ENCODE measurements around the gene SIX5. TPM values are rescaled to one million over a fixed set of nuclear protein-coding genes. Genes with fewer than 3 reads are reported as not detected.

SIX5 gene
- total RNA-seq, 2 donors from 2014 or later, result 0.42 to 0.44 TPM

DNA sequence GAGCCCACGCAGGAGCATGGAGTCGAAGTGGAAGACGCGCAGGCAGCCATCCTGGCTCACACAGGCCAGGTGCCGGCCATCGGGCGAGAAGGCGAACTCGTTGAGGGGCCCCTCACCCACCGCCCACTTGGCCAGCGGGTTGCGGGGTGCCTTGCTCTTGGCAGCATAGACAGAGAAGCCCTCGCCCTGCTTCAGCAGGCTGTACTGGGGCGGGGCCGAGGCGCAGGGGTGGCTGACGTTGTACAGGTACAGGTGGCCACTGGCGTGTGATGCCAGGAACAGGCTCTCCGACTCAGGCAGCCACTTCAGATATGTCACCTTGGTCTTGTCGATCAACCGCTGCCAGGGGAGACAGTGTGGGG lies 17.5 kb upstream of the SIX5 start:
- H3K4me1 Mint-ChIP-seq, result peaks cover 22% of the 10 kb centered on the region
- peaks cover 5% of the 10 kb centered on the region for H3K36me3 Mint-ChIP-seq (ENCODE audit: low read depth)
- H3K27me3 Mint-ChIP-seq, result peaks cover 12% of the 10 kb centered on the region
- H3K27ac Mint-ChIP-seq, result no peak overlapping the region
- no peak for DNase-seq
- H3K9me3 ChIP-seq (ENCODE audit: control insufficient read depth, low read length, poor library complexity, severe bottlenecking), result no peaks in the 10 kb centered on the region
- no peak overlapping the region for H3K4me3 Mint-ChIP-seq
- no peak for ATAC-seq

DNA sequence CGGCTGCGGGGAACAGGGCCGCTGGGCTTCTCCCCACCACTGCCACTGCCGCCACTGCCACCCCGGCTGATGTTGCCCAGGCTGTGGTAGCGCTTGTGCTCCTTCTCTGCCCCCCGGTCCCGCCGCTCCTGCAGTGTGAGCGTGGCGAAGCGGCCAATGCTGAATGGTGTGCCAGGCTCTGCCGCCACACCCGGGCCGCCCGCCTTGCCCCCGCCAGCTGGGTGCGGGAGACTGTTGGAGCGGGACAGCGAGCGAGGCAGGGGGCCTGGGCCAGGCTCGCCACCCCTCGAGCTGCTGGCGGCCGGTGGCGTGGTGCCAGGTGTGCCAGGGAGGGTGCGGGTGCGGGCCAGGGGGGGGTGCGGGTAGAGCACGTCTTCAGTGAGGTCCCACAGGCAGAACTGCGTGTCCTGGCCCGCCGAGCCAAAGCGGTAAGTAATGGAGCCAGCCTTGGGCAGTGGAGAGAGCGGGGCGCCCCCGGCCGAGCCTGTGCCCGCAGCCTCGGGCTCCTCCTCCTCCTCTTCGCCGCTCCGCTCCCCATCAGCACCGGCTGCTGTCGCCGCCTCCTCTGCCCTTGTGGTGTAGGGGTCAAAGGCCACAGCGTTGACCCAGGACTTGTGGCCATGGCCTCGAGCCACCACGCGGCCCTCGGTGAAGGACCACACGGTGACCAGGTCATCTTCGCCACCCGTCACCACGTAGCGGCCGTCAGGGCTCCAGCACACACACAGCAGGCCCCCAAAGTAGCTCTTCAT lies 16.9 kb upstream of the SIX5 start:
- H3K9me3 ChIP-seq (ENCODE audit: control insufficient read depth, low read length, poor library complexity, severe bottlenecking), result no peaks in the 10 kb centered on the region
- no peak overlapping the region for H3K27ac Mint-ChIP-seq
- H3K27me3 Mint-ChIP-seq, result peaks cover 16% of the 10 kb centered on the region
- H3K4me3 Mint-ChIP-seq, result no peak overlapping the region
- DNase-seq (no peak), ATAC-seq (no peak)
- peaks cover 6% of the 10 kb centered on the region for H3K36me3 Mint-ChIP-seq (ENCODE audit: low read depth)
- peaks cover 18% of the 10 kb centered on the region for H3K4me1 Mint-ChIP-seq

DNA sequence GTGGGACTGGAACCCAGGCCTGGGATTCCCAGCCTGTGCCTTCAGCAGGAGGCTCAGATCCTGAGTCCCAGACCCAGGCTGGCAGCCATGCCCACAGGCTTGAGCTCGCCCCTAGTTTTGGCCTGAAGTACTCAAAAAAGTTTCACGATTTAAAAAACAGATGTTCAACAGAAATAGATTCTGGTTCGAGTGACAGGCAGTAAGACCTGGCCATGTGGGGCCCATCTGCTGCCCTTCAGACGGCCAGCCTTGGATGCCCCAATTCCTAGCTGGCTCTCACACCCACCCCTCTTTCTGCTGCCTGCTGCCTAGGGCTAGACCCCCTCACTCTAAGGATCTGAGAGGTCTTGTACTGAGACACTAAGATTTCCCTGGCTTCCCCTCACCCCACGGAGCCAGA lies 16.0 kb upstream of the SIX5 start:
- no peak for ATAC-seq
- no peak overlapping the region for H3K27ac Mint-ChIP-seq
- peaks cover 18% of the 10 kb centered on the region for H3K4me1 Mint-ChIP-seq
- peaks cover 7% of the 10 kb centered on the region for H3K36me3 Mint-ChIP-seq (ENCODE audit: low read depth)
- H3K4me3 Mint-ChIP-seq, result no peak overlapping the region
- H3K9me3 ChIP-seq (ENCODE audit: control insufficient read depth, low read length, poor library complexity, severe bottlenecking), result no peaks in the 10 kb centered on the region
- DNase-seq, result no peak
- H3K27me3 Mint-ChIP-seq, result peaks cover 19% of the 10 kb centered on the region

DNA sequence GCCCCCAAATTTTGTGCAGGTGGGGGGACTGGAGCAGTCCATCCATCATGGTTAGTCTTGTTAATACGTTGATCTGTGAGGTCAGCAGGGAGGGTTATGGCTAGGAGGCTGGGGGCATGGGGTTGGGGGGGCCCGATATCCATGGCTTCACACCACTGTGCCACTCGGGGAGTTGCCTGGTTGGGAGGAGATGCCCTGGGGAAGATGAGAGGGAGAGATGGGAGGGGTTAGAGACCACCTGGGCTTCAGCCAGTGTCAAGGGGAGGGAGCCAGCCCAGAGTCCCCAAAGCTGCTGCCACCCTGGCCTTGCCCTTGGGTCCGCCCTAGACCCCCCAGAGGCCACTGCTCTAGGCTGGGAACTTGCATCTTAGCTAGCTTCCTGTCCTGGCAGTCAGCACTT lies 15.0 kb upstream of the SIX5 start:
- H3K9me3 ChIP-seq (ENCODE audit: control insufficient read depth, low read length, poor library complexity, severe bottlenecking), result no peaks in the 10 kb centered on the region
- Mint-ChIP-seq H3K27ac (no peak overlapping the region), H3K4me1 (peaks cover 24% of the 10 kb centered on the region), H3K36me3 (ENCODE audit: low read depth) (peaks cover 8% of the 10 kb centered on the region), H3K4me3 (no peak overlapping the region), H3K27me3 (peaks cover 28% of the 10 kb centered on the region)
- DNase-seq (no peak), ATAC-seq (no peak)

DNA sequence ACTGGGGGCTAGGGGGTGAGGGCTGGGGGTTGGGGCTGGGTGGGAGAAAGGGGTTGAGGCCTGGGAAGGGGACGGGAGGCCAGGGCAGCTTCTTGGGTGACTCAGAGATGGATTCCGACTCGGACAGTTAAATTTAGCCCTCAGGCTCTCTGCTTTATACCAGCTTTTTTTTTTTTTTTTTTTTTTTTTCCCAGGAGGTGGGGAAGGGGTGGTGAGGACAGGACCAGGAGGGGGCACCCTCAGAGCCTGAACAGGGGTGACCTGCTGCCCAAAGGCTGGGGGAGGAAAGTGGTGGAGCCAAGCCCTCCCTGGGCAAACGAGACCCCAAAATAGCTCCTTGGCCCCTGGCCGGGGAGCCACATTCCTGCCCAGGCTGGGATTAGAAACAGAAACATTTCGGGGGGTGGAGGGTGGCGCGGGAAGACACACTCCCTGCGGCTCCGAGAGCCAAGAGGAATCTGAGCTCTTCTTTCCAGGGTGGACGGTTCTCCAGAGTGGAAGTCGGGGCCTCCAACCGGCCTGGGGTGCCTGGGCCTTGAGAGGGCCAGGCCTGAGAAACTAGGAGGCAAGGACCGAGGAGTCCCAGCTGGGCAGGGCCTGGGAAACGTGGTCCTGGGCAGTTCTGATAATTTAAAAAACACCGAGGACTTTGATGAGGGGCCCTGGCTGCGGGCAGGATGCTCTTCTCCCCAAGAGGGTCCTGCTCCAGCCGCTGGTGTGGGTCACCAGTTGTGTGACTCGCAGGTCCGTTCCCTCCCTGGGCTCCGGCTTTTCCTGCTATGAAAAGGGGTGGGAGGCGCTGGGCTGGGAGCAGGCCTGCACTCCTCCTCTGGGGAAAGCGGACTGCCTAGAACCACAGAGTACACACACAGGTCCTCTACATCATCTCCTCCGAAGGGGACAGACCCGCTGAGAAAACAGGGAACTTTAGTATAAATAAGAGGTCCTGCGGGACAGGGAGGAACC lies 14.1 kb upstream of the SIX5 start:
- Mint-ChIP-seq H3K4me3 (no peak overlapping the region), H3K4me1 (peaks cover 19% of the 10 kb centered on the region), H3K36me3 (ENCODE audit: low read depth) (peaks cover 6% of the 10 kb centered on the region), H3K27me3 (peaks cover 30% of the 10 kb centered on the region), H3K27ac (no peak overlapping the region)
- DNase-seq (no peak), ATAC-seq (no peak)
- no peaks in the 10 kb centered on the region for H3K9me3 ChIP-seq (ENCODE audit: control insufficient read depth, low read length, poor library complexity, severe bottlenecking)

DNA sequence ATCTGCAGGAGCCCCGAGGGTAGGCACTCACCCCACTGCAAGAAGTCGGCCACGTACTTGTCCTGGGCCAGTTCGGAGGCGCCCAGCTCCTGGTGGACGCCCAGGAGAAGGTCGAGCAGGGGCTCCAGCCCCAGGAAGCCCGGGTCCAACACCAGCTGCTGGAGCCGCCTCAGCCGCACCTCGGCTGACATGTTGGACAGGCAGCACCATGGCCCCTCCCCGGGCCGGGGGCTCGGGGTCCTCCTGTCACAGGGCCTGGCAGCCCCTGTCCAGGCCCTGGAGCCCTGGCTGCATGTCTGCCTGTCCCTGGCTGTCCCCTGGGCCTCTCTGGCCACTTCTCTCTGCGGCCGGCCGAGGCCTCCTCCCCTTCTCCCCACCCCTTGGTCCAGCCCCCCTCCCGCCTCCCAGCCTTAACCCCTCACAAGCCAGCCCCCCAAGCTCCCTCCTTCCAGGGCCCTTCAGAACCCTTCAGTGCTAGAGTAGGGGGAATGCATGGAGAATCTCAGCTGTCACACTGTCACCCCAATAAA lies 13.2 kb upstream of the SIX5 start, which contains the start of gene DMPK:
Gene DMPK (minus strand): TSS at position 329 of the 530 bp plus-strand sequence. CDS start 138 bp downstream, at position 191.
- H3K9me3 ChIP-seq (ENCODE audit: control insufficient read depth, low read length, poor library complexity, severe bottlenecking), result no peaks in the 10 kb centered on the region
- ATAC-seq, result no peak
- peaks cover 17% of the 10 kb centered on the region for H3K4me1 Mint-ChIP-seq
- no peak within 1 kb of the TSS for H3K27ac Mint-ChIP-seq
- DNase-seq, result no peak
- H3K4me3 Mint-ChIP-seq, result no peak within 1 kb of the TSS
- H3K36me3 Mint-ChIP-seq (ENCODE audit: low read depth), result peaks cover 4% of the 10 kb centered on the region
- peaks cover 23% of the 10 kb centered on the region for H3K27me3 Mint-ChIP-seq

DNA sequence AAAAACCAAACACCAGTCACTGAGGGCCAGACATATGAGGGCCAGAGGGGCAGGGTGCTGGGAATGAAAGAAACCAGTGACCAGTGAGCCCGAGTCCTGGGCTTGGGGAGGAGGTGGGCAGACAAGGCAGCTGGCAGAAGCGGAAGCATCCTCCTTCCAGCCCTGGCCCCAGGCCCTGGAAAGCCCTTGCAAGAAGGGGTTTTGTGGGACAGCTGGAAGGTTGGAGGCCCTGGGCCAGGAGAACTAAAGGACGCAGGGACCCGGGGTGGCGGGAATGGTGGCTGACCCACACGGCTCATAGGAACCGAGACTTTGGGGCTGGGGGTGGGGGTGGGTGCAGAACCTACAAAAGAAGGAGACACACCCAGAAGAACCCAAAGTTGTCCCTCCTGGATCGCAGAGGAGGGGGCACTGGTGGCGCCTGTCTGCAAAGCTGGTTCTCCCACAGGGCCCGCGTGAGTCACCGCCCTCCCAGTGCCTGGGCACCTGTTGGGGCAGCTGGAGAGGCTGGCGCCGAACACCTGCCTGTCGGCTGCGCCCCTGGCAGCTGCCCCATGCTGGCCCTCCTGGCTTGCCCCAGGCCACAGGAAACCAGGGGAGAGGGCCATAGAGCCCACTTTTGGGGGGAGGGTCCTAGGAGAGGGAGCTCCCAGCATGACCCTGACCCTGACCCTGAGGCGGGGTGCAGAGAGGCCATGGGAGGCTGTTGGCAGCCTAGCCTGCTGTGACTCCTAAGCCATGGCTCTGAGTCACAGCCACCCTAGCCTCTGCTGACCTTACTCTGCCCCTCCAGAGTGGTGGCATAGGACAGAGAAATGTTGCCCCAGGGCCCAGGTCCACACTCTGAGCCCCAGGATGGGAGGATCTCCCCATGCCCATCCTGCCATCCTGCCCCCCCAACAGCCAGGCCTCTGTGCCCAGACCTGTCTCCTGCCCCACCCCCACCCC lies 12.4 kb upstream of the SIX5 start:
- H3K4me1 Mint-ChIP-seq, result peaks cover 17% of the 10 kb centered on the region
- H3K36me3 Mint-ChIP-seq (ENCODE audit: low read depth), result peaks cover 4% of the 10 kb centered on the region
- no peak for ATAC-seq
- peaks cover 23% of the 10 kb centered on the region for H3K27me3 Mint-ChIP-seq
- no peak overlapping the region for H3K27ac Mint-ChIP-seq
- H3K9me3 ChIP-seq (ENCODE audit: control insufficient read depth, low read length, poor library complexity, severe bottlenecking), result no peaks in the 10 kb centered on the region
- H3K4me3 Mint-ChIP-seq, result no peak overlapping the region
- no peak for DNase-seq

DNA sequence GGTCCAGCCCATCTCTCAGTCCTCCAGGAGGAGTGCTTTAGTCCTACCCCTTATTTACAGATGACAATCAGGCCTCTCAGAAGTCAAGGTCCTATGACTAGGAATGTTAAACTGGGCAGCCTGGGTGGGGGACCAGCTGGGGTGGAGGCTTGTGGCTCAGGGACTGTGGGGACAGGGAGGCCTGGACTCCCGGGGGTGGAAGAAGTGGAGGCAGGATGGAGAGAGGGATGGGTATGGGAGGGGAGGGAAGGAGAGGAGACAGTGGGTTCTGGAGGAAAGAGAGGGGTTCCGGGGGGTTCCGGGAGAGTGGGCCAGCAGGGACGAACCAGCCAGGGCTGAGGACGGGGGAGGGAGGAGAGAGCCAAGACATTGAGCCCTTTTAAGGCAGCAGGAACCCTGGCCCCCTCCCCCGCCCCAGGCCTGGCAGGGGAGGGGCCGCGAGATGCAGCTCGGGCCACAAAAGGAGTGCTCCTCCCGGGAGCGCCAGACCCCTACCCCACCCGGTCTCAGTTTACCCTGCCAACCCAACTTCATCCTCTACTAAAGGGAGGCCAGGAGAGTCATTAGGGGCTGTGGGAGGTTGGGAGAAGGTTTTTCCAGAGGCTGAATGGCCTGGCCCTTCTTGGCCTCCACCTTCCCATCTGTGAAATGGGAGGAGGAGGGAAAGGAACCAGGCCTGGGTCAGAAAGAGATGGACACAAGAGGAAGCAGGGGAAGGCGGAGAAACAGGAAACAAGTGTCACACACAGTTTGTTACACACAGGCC lies 11.6 kb upstream of the SIX5 start:
- no peak for DNase-seq
- Mint-ChIP-seq H3K27me3 (peaks cover 23% of the 10 kb centered on the region), H3K36me3 (ENCODE audit: low read depth) (peaks cover 4% of the 10 kb centered on the region), H3K4me3 (no peak overlapping the region), H3K27ac (no peak overlapping the region), H3K4me1 (peaks cover 17% of the 10 kb centered on the region)
- ATAC-seq, result no peak
- H3K9me3 ChIP-seq (ENCODE audit: control insufficient read depth, low read length, poor library complexity, severe bottlenecking), result no peaks in the 10 kb centered on the region

DNA sequence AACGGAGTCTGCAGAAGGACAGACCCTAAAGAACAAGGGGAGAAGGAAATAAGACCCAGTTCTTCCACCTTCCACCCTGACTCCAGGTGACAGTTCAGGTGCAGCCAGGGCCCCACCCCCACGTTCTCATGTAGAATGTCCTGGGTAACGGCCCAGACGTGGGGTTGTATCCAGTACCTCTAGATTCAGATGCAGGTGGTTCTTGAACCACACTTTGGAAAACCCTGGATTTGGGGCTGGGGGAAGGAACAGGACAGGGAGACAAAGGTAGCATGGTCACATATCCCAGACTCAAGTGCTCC lies 11.0 kb upstream of the SIX5 start:
- Mint-ChIP-seq H3K27ac (no peak overlapping the region), H3K4me3 (no peak overlapping the region), H3K4me1 (peaks cover 17% of the 10 kb centered on the region), H3K27me3 (peaks cover 23% of the 10 kb centered on the region), H3K36me3 (ENCODE audit: low read depth) (peaks cover 4% of the 10 kb centered on the region)
- DNase-seq (no peak), ATAC-seq (no peak)
- no peaks in the 10 kb centered on the region for H3K9me3 ChIP-seq (ENCODE audit: control insufficient read depth, low read length, poor library complexity, severe bottlenecking)

DNA sequence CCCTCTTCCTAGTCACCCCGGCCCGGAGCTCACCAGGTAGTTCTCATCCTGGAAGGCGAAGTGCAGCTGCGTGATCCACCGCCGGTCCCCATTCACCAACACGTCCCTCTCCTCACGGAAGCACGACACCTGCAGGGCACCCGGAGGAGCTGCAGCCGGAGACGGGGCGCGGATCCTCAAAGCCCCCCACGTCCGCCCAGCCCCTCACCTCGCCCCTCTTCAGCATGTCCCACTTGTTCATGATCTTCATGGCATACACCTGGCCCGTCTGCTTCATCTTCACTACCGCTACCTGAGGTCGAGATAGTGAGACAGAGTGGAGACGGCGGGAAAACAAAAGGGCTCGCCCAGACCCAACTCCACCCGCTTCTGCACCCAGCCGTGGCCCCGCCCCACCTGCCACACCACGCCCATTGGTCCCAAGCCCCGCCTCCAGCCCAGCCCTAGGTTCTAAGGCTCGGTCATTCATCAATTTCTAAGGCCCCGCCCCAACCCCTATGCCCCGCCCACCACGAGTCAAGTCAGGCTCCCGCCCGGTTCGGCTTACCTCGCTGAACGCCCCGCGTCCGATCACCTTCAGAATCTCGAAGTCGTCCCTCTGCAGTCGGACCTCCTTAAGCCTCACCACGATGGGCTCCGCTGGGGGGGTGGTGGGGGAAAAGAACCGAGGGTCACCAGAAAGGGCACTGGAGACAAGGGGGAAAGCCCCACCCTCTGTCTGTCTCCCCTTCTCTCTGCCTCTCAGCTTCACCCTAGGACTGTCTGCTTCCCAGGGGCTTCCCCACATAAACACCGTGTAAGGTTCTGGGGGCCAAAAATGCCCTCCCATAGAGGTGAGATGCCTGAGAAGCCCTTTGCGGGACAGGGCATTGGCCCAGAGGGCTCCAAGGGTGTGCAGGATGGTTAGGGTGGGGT lies 10.4 kb upstream of the SIX5 start:
- peak overlapping the region; percentile 91 for H3K4me3 Mint-ChIP-seq
- peaks cover 23% of the 10 kb centered on the region for H3K27me3 Mint-ChIP-seq
- DNase-seq (peak; percentile 70 to 78 (median 74)), ATAC-seq (peak; percentile 96)
- H3K4me1 Mint-ChIP-seq, result peaks cover 17% of the 10 kb centered on the region
- peaks cover 4% of the 10 kb centered on the region for H3K36me3 Mint-ChIP-seq (ENCODE audit: low read depth)
- H3K27ac Mint-ChIP-seq, result no peak overlapping the region
- no peaks in the 10 kb centered on the region for H3K9me3 ChIP-seq (ENCODE audit: control insufficient read depth, low read length, poor library complexity, severe bottlenecking)

DNA sequence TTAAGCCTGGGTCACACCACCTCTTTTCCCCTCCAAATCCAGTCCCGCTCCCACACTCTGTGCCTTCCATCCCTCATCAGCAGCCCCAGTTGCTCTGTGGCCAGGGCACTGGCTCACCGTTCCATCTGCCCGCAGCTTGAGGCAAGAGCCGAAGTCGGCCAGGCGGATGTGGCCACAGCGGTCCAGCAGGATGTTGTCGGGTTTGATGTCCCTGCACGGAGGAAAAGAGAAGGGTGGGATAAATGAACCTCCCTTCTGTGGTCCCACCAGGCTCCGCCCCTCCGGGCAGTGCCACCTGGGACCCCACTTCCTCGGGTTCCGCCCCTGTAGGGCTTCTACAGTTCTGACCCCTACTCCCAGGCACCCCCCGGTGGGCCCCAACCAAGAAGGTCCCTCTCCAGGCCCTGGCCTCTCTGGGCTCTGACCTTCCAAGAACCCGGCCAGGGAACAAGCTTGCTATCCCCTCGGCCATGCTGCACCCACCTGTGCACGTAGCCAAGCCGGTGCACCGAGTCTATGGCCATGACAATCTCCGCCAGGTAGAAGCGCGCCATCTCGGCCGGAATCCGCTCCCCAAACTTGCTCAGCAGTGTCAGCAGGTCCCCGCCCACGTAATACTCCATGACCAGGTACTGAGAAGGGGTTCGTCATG lies 9.1 kb upstream of the SIX5 start:
- H3K27me3 Mint-ChIP-seq, result peaks cover 23% of the 10 kb centered on the region
- no peaks in the 10 kb centered on the region for H3K9me3 ChIP-seq (ENCODE audit: control insufficient read depth, low read length, poor library complexity, severe bottlenecking)
- peaks cover 4% of the 10 kb centered on the region for H3K36me3 Mint-ChIP-seq (ENCODE audit: low read depth)
- peak overlapping the region; percentile 60 for H3K4me3 Mint-ChIP-seq
- no peak for ATAC-seq
- H3K27ac Mint-ChIP-seq, result no peak overlapping the region
- no peak for DNase-seq
- peaks cover 17% of the 10 kb centered on the region for H3K4me1 Mint-ChIP-seq

Measured in T-helper 17 cell (primary cell).